Measurements from ENCODE around the gene SPTSSB.

The SPTSSB gene

DNA sequence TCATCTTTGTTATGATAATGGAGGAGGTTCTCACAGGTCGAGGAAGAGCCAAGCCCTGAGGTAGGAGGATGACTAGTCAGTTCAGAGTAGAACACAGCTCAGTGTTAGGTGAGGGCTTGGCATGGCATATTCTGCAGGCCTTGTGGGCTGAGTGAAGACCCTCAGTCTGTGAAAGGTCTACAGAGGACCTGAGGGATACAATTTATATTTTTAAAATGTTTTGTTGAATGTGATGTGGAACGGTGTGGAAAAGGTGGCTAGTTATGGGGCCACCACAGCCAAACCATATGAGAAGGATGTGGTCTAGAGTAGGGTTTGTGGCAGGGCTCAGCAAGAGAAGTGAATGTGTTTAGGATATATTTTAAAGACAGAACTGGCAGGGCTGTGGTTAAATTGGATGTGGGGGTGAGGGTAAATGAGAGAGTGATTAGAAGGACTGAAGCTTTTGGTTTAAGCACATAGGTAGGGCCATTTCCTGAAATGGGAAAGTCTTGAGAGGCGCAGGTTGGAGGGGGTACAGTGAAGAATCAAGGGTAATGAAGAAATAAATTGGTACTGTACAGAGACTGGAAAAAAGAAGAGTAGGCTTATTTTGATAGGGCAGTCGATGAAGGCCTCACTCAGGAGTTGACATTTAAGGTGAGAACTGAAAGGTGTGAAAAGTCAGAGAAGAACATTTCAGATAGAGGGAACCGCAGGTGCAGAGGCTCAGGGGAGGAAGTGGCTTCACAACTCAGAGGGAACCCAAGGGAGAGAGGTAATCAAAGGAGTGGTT is 60.5 kb downstream of the SPTSSB start:
- Histone ChIP-seq H3K4me3 (ENCODE audit: low read length) (no peak overlapping the region), H3K9me3 (ENCODE audit: insufficient read depth, low read depth, low read length) (no peaks in the 10 kb centered on the region), H3K27ac (ENCODE audit: low read depth, low read length) (no peak overlapping the region), H3K36me3 (ENCODE audit: insufficient read depth, low read length) (no peaks in the 10 kb centered on the region), H3K4me1 (ENCODE audit: insufficient read depth, low read length) (no peaks in the 10 kb centered on the region), H3K27me3 (ENCODE audit: insufficient read depth, low read length) (no peaks in the 10 kb centered on the region), H3K9ac (ENCODE audit: low read depth, low read length) (no peak overlapping the region)
- 78% methylated on average over 5 of the region's 5 CpGs for WGBS

DNA sequence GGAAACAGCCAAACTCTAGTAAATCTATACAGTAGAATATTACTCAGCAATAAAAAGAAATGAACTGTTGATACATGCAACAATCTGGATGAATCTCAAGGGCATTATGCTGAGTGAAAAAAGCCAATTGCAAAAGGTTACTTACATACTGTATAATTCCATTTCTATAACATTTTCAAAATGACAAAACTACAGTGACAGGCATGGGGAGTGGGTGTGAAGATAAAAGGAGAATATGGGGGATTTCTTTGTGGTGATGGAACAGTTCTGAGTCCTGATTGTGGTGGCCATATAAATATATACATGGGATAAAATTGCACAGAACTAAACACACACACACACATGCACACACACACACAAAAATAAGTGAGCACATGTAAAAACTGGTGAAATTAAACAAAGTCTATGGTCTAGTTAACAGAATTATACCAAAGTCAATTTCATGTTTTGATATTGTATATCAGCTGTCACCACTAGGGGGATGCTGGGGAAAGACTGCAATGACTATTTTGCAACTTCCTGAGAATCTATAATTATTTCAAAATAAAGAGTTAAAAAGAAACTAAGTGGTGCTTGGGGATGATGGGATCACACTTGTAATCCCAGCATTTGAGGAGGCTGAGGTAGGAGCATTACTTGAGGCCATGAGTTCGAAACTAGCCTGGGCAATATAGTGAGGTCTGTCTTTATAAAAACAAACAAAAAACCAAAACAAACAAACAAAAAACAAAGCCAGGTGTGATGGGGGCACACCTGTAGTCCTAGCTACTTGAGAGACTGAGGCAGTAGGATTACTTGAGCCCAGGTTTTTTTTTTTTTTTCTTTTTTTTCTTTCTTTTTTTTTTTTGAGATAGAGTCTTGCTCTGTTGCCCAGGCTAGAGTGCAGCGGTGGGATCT is 66.0 kb downstream of the SPTSSB start:
- Histone ChIP-seq H3K27me3 (ENCODE audit: insufficient read depth, low read length) (no peaks in the 10 kb centered on the region), H3K4me3 (ENCODE audit: low read length) (no peak overlapping the region), H3K27ac (ENCODE audit: low read depth, low read length) (no peak overlapping the region), H3K36me3 (ENCODE audit: insufficient read depth, low read length) (no peaks in the 10 kb centered on the region), H3K9ac (ENCODE audit: low read depth, low read length) (no peak overlapping the region), H3K4me1 (ENCODE audit: insufficient read depth, low read length) (no peaks in the 10 kb centered on the region), H3K9me3 (ENCODE audit: insufficient read depth, low read depth, low read length) (no peaks in the 10 kb centered on the region)
- WGBS, result 97% methylated on average over 2 of the region's 2 CpGs

DNA sequence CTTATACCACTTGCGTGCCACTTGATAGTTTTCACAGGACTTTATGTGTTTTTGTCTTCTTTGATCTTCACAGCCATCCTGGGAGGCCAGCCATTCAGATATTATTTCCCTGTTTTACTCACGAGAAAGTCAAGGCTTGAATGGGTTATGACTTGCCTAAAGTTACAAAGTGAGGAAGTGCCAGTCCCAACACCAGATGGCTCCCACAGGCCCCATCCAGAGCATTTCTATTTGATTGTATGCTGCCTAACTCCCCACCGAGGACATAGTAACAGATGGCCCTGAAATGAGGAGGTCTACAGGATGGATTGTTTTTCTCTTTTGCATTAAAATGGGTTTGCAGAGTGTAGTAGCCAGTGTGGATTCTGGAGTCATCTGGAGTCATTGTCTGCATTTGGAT is 74.5 kb downstream of the SPTSSB start:
- 100% methylated on average over 3 of the region's 3 CpGs for WGBS
- Histone ChIP-seq H3K9ac (ENCODE audit: low read depth, low read length) (no peak overlapping the region), H3K36me3 (ENCODE audit: insufficient read depth, low read length) (0 out of 2 replicates have a peak, but pooled peaks cover 2% of the 10 kb centered on the region), H3K4me1 (ENCODE audit: insufficient read depth, low read length) (no peaks in the 10 kb centered on the region), H3K9me3 (ENCODE audit: insufficient read depth, low read depth, low read length) (peaks cover 29% of the 10 kb centered on the region), H3K4me3 (ENCODE audit: low read length) (no peak overlapping the region), H3K27ac (ENCODE audit: low read depth, low read length) (no peak overlapping the region), H3K27me3 (ENCODE audit: insufficient read depth, low read length) (no peaks in the 10 kb centered on the region)

DNA sequence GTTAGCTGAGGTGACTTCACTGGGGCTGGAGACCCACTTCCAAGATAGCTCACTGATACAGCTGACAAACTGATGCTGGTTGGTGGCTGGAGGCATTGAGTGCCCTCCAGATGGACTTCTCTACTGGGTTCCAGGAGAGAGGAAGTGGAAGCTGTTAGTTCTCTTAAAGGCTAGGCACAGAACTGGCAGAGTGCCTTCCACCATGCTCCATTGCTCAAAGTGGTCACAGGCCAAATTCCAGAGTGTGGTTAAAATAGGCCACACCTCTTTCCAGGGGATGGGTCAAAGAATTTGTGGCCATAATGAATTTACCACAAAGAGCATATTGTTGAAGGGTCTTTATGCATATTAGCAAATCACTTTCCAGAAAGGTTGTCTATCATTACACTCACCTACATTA is 76.0 kb downstream of the SPTSSB start:
- Histone ChIP-seq H3K9me3 (ENCODE audit: insufficient read depth, low read depth, low read length) (peaks cover 29% of the 10 kb centered on the region), H3K4me3 (ENCODE audit: low read length) (no peak overlapping the region), H3K27me3 (ENCODE audit: insufficient read depth, low read length) (no peaks in the 10 kb centered on the region), H3K36me3 (ENCODE audit: insufficient read depth, low read length) (0 out of 2 replicates have a peak, but pooled peaks cover 2% of the 10 kb centered on the region), H3K9ac (ENCODE audit: low read depth, low read length) (no peak overlapping the region), H3K27ac (ENCODE audit: low read depth, low read length) (no peak overlapping the region), H3K4me1 (ENCODE audit: insufficient read depth, low read length) (no peaks in the 10 kb centered on the region)

All from HUES64 (cell line).